B cell (primary cell): ENCODE results near the gene CD300LB. TPM values are rescaled to one million over a fixed set of nuclear protein-coding genes. Genes with fewer than 3 reads are reported as not detected.
"Not testable (repeated sequence)": the region's sequence is repeated elsewhere in the genome, so short reads cannot be mapped to it uniquely, and the experiment has no call there.

Experiments
- ATAC-seq: fragments of 200-7000 bp; cut with Tn5 transposase; one replicate; pipeline ENCODE4 v1.10.0; 2021; ENCODE audit warnings: low read depth, mild to moderate bottlenecking, moderate number of reproducible peaks, moderate library complexity
- CTCF ChIA-PET: fragments of 350-600 bp; sonication (Branson Sonifier 250); formaldehyde crosslinking; loops from one replicate; lab custom pipeline; 2021; ENCODE audit warnings: antibody characterized with exemption, inconsistent platforms; lab: Charles Lee
- POLR2A ChIA-PET: fragments of 350-600 bp; sonication (Branson Sonifier 250); formaldehyde crosslinking; loops from one replicate; lab custom pipeline; 2021; ENCODE audit warnings: antibody characterized with exemption; lab: Charles Lee
- DNase-seq: peaks from one replicate; pipeline ENCODE4 v3.0.0; 2013
- H2AFZ ChIP-seq: 2 replicates; pipeline ENCODE4 v1.6.1; 2012; ENCODE audit warnings: mild to moderate bottlenecking, low read depth, low read length; ENCODE audit not compliant: insufficient read depth, poor library complexity, severe bottlenecking
- H3K27ac ChIP-seq, 2 donors: 1 replicate in 1 of 2; 2 replicates in 1 of 2; pipeline ENCODE4 v1.5.1; 2012 to 2013; ENCODE audit warnings: low read length in 2 of 2, mild to moderate bottlenecking in 2 of 2, moderate library complexity in 1 of 2
- H3K27me3 ChIP-seq, 4 experiments: fragments of 200-600 bp in 1 of 4; sonication (generic) in 1 of 4; replicated peaks in 1 of 4; 1 replicate in 2 of 4; 2 replicates in 2 of 4; pipeline versions ENCODE4 v1.6.1 to v1.7.0; 2013 to 2016; ENCODE audit warnings: low read length in 3 of 4, mild to moderate bottlenecking in 2 of 4, mixed read lengths in 1 of 4, moderate library complexity in 1 of 4; ENCODE audit not compliant: insufficient read depth in 4 of 4, control insufficient read depth in 3 of 4; ENCODE audit errors: control extremely low read depth in 1 of 4
- H3K36me3 ChIP-seq, 2 experiments: replicated peaks in 1 of 2; 1 replicate in 1 of 2; 2 replicates in 1 of 2; pipeline versions ENCODE4 v1.6.1 to v1.7.1; 2013; ENCODE audit warnings: low read length in 1 of 2; ENCODE audit not compliant: insufficient read depth in 2 of 2, control insufficient read depth in 1 of 2; ENCODE audit errors: control extremely low read depth in 1 of 2, extremely low read depth in 1 of 2
- H3K4me1 ChIP-seq, 2 donors: fragments of 200-600 bp in 1 of 2; sonication (generic) in 1 of 2; 1 replicate in 1 of 2; 2 replicates in 1 of 2; pipeline versions ENCODE4 v1.5.1 to v1.6.1; 2013 to 2017; ENCODE audit warnings: low read length in 2 of 2; ENCODE audit not compliant: control insufficient read depth in 2 of 2, insufficient read depth in 2 of 2
- H3K4me2 ChIP-seq: replicated peaks from 2 replicates; pipeline ENCODE3; 2012; ENCODE audit warnings: mild to moderate bottlenecking, low read depth, low read length; ENCODE audit not compliant: poor library complexity, severe bottlenecking
- H3K4me3 ChIP-seq, 5 experiments: fragments of 200-600 bp in 1 of 5; sonication (generic) in 1 of 5; 1 replicate in 3 of 5; 2 replicates in 2 of 5; pipeline versions ENCODE4 v1.5.1 to v1.7.0; 2011 to 2016; ENCODE audit warnings: low read length in 4 of 5, mild to moderate bottlenecking in 4 of 5, low read depth in 2 of 5, control low read depth in 1 of 5, moderate library complexity in 1 of 5; ENCODE audit not compliant: insufficient read depth in 1 of 5; ENCODE audit errors: control extremely low read depth in 1 of 5, extremely low read depth in 1 of 5
- H3K79me2 ChIP-seq: fragments of 200-600 bp; sonication (generic); one replicate; pipeline ENCODE4 v1.6.0; 2016; ENCODE audit warnings: low read length; ENCODE audit not compliant: control insufficient read depth, insufficient read depth
- H3K9ac ChIP-seq: fragments of 200-600 bp; sonication (generic); 2 replicates; pipeline ENCODE4 v1.6.1; 2017; ENCODE audit warnings: mild to moderate bottlenecking, low read length, moderate library complexity
- H3K9me3 ChIP-seq, 3 donors: one replicate each; pipeline versions ENCODE4 v1.6.1 to v1.7.1; 2013; ENCODE audit warnings: low read length in 2 of 3; ENCODE audit not compliant: control insufficient read depth in 2 of 3, insufficient read depth in 1 of 3; ENCODE audit errors: control extremely low read depth in 1 of 3
- H4K20me1 ChIP-seq: 2 replicates; pipeline ENCODE4 v1.6.0; 2012; ENCODE audit warnings: mild to moderate bottlenecking, low read length; ENCODE audit not compliant: insufficient read depth, control insufficient read depth, poor library complexity, severe bottlenecking
- H3K27ac Mint-ChIP-seq: one replicate; pipeline ENCODE4 v1.8.0; 2021; ENCODE audit warnings: mixed read lengths
- H3K27me3 Mint-ChIP-seq: one replicate; pipeline ENCODE4 v1.8.0; 2021; ENCODE audit warnings: mixed read lengths
- H3K4me1 Mint-ChIP-seq: one replicate; pipeline ENCODE4 v1.8.0; 2021; ENCODE audit warnings: mixed read lengths
- H3K4me3 Mint-ChIP-seq: one replicate; pipeline ENCODE4 v1.8.0; 2021; ENCODE audit warnings: mixed read lengths
- H3K9me3 Mint-ChIP-seq: one replicate; pipeline ENCODE4 v1.8.0; 2022; ENCODE audit warnings: mixed read lengths; ENCODE audit not compliant: insufficient read depth
- CTCF ChIP-seq: fragments of 200-600 bp; IDR thresholded peaks from one replicate; pipeline ENCODE4 v1.8.0; 2022; ENCODE audit warnings: antibody characterized with exemption, mild to moderate bottlenecking
- EZH2 ChIP-seq: IDR thresholded peaks from 2 replicates; pipeline ENCODE4 v1.6.1; 2012; ENCODE audit warnings: borderline replicate concordance, low read depth, mild to moderate bottlenecking, moderate library complexity, low read length; ENCODE audit not compliant: insufficient read depth, poor library complexity, severe bottlenecking
- WGBS: methylation state at CpG from one replicate; pipeline ENCODE4 v1.1.5; 2013; ENCODE audit warnings: missing lambda C conversion rate; ENCODE audit not compliant: insufficient coverage; 5-methylcytosine and 5-hydroxymethylcytosine counted together
- intact Hi-C: fragments of 100-400 bp; cut with micrococcal nuclease; formaldehyde crosslinking; loops from one replicate; pipeline ENCODE4 v1.10.0; 2022
- polyA plus RNA-seq: library from polyadenylated mRNA; depleted of rRNA; stranded (reverse); fragments of >200 nt; gene quantifications from 2 replicates; pipeline ENCODE4 v1.2.3, GENCODE V29; 2012
- total RNA-seq, 2 donors: library from RNA; stranded (reverse); fragments of 120-200 nt in 1 of 2; gene quantifications; 1 replicate in 1 of 2; 2 replicates in 1 of 2; pipeline versions ENCODE4 v1.2.3 to v1.2.4, GENCODE V29; 2013 to 2022

CD300LB gene
- total and polyA plus RNA-seq, 2 donors (not counting 1 experiment from before 2014, with no cell fraction given) = 0.12 to 0.39 TPM

DNA sequence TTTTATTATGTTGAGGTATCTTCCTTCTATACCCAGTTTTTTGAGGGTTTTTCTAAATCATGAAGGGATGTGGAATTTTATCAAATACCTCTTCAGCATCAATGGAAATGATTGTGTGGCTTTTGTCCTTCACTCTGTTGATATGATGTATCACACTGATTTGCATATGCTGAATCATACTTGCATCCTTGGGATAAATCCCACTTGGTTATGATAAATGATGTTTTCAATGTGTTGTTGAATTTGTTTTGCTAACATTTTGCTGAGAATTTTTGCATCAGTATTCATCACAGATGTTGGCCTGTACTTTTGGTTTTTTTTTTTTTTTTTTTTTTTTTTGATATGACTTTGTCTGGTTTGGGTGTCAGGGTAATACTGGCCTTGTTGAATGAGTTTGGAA lies 23.1 kb downstream of the CD300LB start:
- Mint-ChIP-seq H3K9me3 (no peaks in the 10 kb centered on the region), H3K4me3 (no peak overlapping the region), H3K27ac (no peak overlapping the region), H3K27me3 (peaks cover 3% of the 10 kb centered on the region), H3K4me1 (peaks cover 9% of the 10 kb centered on the region)
- Histone ChIP-seq H2AFZ (no peak overlapping the region), H3K4me2 (no peak overlapping the region), H3K4me1 (peaks cover 12 to 13% of the 10 kb centered on the region in 2 donors), H3K9ac (no peak overlapping the region), H3K9me3 (no peaks in the 10 kb centered on the region), H3K27me3 (peaks cover 0 to 6% (median 2%) of the 10 kb centered on the region in 4 experiments), H3K79me2 (no peaks in the 10 kb centered on the region), H3K4me3 (no peak overlapping the region), H4K20me1 (no peaks in the 10 kb centered on the region), H3K36me3 (no peaks in the 10 kb centered on the region), H3K27ac (no peak overlapping the region)
- DNase-seq = no peak
- intact Hi-C loops = no loop called here
- TF ChIP-seq CTCF (no peak), EZH2 (no peak)
- POLR2A ChIA-PET = no interaction called here
- ATAC-seq = no peak
- CTCF ChIA-PET = no interaction called here

DNA sequence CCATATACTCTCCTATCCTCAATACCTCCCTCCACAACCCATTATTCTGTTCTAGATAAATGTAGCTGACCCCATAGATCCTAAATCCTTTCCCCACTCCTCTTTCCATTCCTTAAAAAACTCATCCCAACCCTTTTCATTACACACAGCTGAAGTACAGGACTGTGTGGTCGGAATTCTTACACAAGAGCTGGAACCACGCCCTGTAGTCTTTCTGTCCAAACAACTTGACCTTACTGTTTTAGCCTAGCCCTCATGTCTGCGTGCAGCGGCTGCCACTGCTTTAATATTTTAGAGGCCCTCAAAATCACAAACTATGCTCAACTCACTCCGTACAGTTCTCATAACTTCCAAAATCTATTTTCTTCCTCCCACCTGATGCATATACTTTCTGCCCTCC lies 27.3 kb downstream of the CD300LB start:
- H2AFZ ChIP-seq, H3K9me3 Mint-ChIP-seq, POLR2A ChIA-PET, H3K27me3 Mint-ChIP-seq, H3K27ac ChIP-seq, H3K9me3 ChIP-seq, H3K27me3 ChIP-seq, H3K4me3 ChIP-seq, H3K79me2 ChIP-seq, H3K4me1 ChIP-seq, ATAC-seq, intact Hi-C loops, DNase-seq, H4K20me1 ChIP-seq, H3K36me3 ChIP-seq, H3K9ac ChIP-seq, H3K27ac Mint-ChIP-seq, H3K4me1 Mint-ChIP-seq, H3K4me3 Mint-ChIP-seq, CTCF ChIA-PET, H3K4me2 ChIP-seq: not testable (repeated sequence)
- 92% methylated on average over 5 of the region's 5 CpGs for WGBS
